Activated naive CD4-positive, alpha-beta T cell treated with anti-CD3 and anti-CD28 coated beads for 36 hours (primary cell): ENCODE results near the gene THSD4. TPM values are rescaled to one million over a fixed set of nuclear protein-coding genes. Genes with fewer than 3 reads are reported as not detected.
"Not testable (repeated sequence)": the region's sequence is repeated elsewhere in the genome, so short reads cannot be mapped to it uniquely, and the experiment has no call there.

ENCODE experiments used
- CTCF ChIA-PET: fragments of 350-600 bp; sonication (Branson Sonifier 250); formaldehyde crosslinking; loops from one replicate; lab custom pipeline; 2021; ENCODE audit warnings: antibody characterized with exemption; lab: Charles Lee
- DNase-seq: peaks from one replicate; pipeline ENCODE4 v3.0.0-alpha.2; 2020
- H3K27ac Mint-ChIP-seq: one replicate; pipeline ENCODE4 v1.8.0; 2021; ENCODE audit warnings: mild to moderate bottlenecking, mixed read lengths
- H3K27me3 Mint-ChIP-seq: one replicate; pipeline ENCODE4 v1.8.0; 2021; ENCODE audit warnings: low read depth, mixed read lengths
- H3K36me3 Mint-ChIP-seq: one replicate; pipeline ENCODE4 v1.8.0; 2021; ENCODE audit warnings: low read depth, mixed read lengths
- H3K4me1 Mint-ChIP-seq: one replicate; pipeline ENCODE4 v1.8.0; 2021; ENCODE audit warnings: low read depth, mixed read lengths
- H3K4me3 Mint-ChIP-seq: one replicate; pipeline ENCODE4 v1.8.0; 2021; ENCODE audit warnings: mild to moderate bottlenecking, moderate library complexity, mixed read lengths
- H3K9me3 Mint-ChIP-seq: one replicate; pipeline ENCODE4 v1.8.0; 2021; ENCODE audit warnings: mixed read lengths
- intact Hi-C: fragments of 100-400 bp; cut with micrococcal nuclease; formaldehyde crosslinking; loops from one replicate; pipeline ENCODE4 v1.15.1; 2023
- total RNA-seq, 2 experiments: library from RNA; stranded (reverse); gene quantifications; one replicate each; pipeline ENCODE4 v1.2.3, GENCODE V29; 2021

Gene THSD4
- total RNA-seq, 2 experiments from 2014 or later, result not detected

DNA sequence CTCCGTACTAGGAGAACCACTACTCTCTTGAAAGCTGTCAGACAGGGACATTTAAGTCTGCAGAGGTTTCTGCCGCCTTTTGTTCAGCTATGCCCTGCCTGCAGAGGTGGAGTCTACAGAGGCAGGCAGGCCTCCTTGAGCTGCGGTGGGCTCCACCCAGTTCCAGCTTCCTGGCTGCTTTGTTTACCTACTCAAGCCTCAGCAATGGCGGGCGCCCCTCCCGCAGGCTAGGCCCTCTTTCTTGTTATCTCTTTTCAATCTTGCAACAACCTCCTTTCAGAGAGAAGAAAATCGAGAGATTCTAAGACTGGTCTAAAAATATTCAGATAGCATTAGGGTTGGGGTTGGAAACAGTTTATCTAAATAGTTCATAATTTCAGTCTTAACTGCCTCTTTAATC, 257.5 kb downstream of the THSD4 start:
- H3K36me3 Mint-ChIP-seq, CTCF ChIA-PET, H3K4me3 Mint-ChIP-seq, H3K27me3 Mint-ChIP-seq, intact Hi-C loops: not testable (repeated sequence)
- Mint-ChIP-seq H3K4me1 (peaks cover 25% of the 10 kb centered on the region), H3K27ac (peak overlapping the region; percentile 68), H3K9me3 (peaks cover 18% of the 10 kb centered on the region)
- peak; percentile 25 for DNase-seq

DNA sequence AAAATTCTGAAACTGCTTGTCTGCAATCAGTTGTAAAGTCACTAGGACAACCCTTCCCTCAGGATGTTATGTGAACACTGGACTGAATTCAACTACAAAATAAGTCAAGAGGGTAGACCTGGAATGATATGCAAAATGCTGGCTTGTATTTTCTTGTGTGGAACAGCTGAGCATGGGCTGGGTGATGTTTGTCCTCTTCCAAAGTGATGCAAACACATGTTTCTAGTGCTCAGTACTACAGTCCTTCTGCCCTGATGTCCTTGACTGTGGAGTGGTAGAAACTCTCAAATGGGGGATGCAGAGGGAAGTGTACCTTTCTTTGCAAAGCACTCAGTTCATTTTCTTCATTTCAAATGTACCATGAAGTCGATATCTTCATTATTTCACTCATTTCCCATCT, 258.6 kb downstream of the THSD4 start:
- no peak for DNase-seq
- peaks cover 18% of the 10 kb centered on the region for H3K9me3 Mint-ChIP-seq
- no peak overlapping the region for H3K4me3 Mint-ChIP-seq
- peaks cover 25% of the 10 kb centered on the region for H3K4me1 Mint-ChIP-seq
- H3K36me3 Mint-ChIP-seq, result no peaks in the 10 kb centered on the region
- intact Hi-C loops, result no loop called here
- H3K27me3 Mint-ChIP-seq, result no peaks in the 10 kb centered on the region
- CTCF ChIA-PET, result no interaction called here
- H3K27ac Mint-ChIP-seq, result no peak overlapping the region

DNA sequence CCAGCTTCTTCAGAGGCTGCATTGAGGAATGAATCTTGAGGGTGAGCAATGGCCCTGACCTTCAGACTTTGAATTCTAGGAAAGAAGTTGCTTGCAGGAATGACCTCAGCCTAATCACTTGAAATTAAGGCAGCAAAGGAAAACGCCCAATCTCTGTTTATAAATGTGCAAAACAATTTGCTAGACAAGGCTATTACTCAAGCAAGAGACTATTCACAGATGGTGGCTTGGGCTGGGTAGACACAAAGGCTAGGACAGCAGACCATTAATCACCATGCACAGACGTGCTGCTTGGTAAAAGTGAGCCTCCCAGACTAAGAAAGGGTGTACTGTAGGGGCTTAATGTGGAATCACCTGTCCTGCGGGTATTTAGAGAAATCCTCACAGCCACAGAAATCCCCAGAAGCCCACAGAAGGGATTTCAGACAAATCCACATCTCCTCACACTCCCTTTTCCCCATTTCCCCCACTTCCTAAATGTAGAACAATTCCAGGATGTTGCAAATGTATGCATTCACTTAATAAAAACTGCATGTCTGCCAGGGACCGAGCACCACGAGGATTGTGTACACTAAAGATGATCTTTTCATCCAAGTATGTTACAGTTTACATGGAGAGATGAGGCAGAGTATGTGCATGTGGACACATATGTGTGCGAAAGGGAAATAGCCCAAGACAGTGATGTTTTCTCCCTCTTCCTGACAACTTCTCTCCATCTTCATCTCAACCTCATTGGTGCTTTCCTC, 259.5 kb downstream of the THSD4 start:
- peaks cover 25% of the 10 kb centered on the region for H3K4me1 Mint-ChIP-seq
- no peaks in the 10 kb centered on the region for H3K36me3 Mint-ChIP-seq
- H3K27me3 Mint-ChIP-seq, result no peaks in the 10 kb centered on the region
- no peak overlapping the region for H3K4me3 Mint-ChIP-seq
- H3K9me3 Mint-ChIP-seq, result peaks cover 16% of the 10 kb centered on the region
- intact Hi-C loops, result no loop called here
- CTCF ChIA-PET, result no interaction called here
- DNase-seq, result no peak
- no peak overlapping the region for H3K27ac Mint-ChIP-seq

DNA sequence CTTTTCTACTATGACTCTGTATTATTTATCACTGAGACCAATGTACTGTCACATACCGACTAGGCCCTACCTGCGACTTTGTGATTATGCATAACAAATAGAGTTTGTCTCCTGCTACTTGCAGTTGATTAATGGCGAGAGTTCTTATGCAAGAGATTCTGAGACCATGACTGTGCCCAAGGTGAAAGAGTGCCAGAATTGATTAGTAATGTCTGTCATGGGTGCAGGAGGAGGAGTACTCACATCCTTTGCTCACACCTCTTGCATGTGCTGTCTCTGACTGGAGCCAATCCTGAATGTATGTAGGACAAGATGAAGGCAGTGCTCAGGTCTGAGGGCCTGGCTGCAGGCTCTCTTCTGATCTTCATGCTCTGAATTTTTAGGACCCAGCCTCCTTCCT, 260.7 kb downstream of the THSD4 start:
- Mint-ChIP-seq H3K27me3 (no peaks in the 10 kb centered on the region), H3K9me3 (peaks cover 7% of the 10 kb centered on the region), H3K27ac (no peak overlapping the region), H3K36me3 (no peaks in the 10 kb centered on the region), H3K4me1 (peaks cover 25% of the 10 kb centered on the region), H3K4me3 (no peak overlapping the region)
- CTCF ChIA-PET, result no interaction called here
- intact Hi-C loops, result no loop called here
- no peak for DNase-seq

DNA sequence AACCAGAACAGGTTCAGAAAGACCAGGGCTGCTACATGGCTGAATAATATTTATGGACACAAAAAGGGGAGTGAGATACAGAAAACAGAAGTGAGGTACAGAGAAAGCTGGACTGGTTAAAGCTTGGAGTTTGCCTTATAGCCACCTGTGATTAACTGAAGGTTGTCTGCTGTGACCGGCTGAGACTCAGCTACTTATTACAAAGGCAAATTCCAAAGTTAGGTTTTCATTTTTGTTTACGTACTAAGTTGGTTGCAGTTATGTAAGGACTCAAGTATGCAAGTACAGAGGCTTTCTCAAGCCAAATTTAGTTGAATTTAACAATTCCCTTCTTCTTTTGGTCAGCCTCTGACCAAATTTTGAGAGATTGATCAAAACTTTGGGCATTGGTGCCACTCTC, 264.6 kb downstream of the THSD4 start:
- Mint-ChIP-seq H3K4me1 (peaks cover 4% of the 10 kb centered on the region), H3K9me3 (no peaks in the 10 kb centered on the region), H3K27ac (no peak overlapping the region), H3K4me3 (no peak overlapping the region), H3K36me3 (no peaks in the 10 kb centered on the region), H3K27me3 (no peaks in the 10 kb centered on the region)
- DNase-seq, result no peak
- CTCF ChIA-PET, result interaction anchor here (0.6 kb wide), 1 partner anchor 776 kb away, joined by 4 read pairs; no protein-coding TSS in a partner anchor
- intact Hi-C loops, result no loop called here

DNA sequence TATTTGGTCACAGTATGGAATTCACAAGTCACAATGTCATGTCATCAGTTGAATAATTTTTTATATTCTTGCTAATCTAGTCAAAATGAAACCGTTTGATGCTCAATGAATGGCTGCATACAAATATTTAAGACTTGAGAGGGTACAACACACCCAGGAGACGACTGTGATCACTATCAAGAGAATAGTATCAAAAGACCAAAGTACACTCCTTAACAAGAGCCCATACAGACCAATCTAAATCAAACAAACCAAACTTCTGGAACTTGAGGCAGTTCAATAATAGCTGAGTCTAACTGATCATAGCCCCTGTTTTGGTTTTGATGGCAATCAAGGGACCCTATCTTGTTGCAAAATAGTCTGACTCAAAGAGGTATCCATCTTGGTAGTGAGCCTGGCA, 265.1 kb downstream of the THSD4 start:
- Mint-ChIP-seq H3K27ac (no peak overlapping the region), H3K4me1 (peaks cover 1% of the 10 kb centered on the region), H3K27me3 (no peaks in the 10 kb centered on the region), H3K4me3 (no peak overlapping the region), H3K9me3 (no peaks in the 10 kb centered on the region), H3K36me3 (no peaks in the 10 kb centered on the region)
- intact Hi-C loops, result no loop called here
- CTCF ChIA-PET, result no interaction called here
- no peak for DNase-seq

DNA sequence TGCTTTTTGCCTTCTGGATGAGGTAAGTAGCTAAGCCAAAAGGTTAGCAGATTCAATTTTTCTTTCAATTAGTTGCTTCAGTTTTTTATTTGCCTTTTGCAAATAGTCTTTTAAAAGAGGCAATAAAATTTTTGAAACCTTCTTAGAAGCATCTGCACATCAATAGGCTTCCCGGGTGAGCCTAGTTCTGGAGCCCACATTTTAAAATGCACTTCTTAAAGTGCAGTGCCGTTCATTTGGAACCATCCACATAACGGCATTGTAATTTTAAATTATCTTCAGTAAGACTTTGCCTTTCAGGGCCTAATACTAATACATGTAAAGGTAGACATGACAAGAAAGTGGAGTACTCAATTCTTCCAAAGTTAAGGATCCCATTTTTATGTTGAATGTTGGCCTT, 269.2 kb downstream of the THSD4 start:
- Mint-ChIP-seq H3K27ac (no peak overlapping the region), H3K27me3 (peaks cover 9% of the 10 kb centered on the region), H3K9me3 (peaks cover 6% of the 10 kb centered on the region), H3K36me3 (no peaks in the 10 kb centered on the region), H3K4me3 (no peak overlapping the region), H3K4me1 (peaks cover 8% of the 10 kb centered on the region)
- DNase-seq, result no peak
- intact Hi-C loops, result no loop called here
- CTCF ChIA-PET, result interaction anchor here (0.7 kb wide), 1 partner anchor 56 kb away, joined by 3 read pairs; no protein-coding TSS in a partner anchor

DNA sequence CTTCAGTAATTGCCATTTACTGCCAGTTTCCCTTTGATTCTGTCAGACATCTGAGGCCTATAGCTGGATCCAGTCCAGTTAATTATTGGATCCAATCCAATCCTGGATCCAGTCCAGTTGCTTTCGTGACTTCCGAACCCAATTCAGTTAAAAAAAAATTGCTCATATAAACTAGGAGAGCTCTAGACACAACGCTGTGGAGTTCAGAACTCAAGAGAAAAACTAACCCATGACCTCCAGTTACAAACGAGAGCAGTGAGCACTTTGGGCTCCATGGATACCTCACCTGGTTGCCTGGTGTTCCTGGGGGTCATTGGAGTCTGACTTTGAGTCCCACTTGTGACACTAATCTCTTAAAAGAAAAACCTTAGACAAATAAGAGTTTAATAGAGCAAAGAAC, 269.8 kb downstream of the THSD4 start:
- intact Hi-C loops, result no loop called here
- Mint-ChIP-seq H3K9me3 (peaks cover 6% of the 10 kb centered on the region), H3K27ac (no peak overlapping the region), H3K36me3 (no peaks in the 10 kb centered on the region), H3K27me3 (peaks cover 9% of the 10 kb centered on the region), H3K4me3 (no peak overlapping the region), H3K4me1 (peaks cover 8% of the 10 kb centered on the region)
- no peak for DNase-seq
- CTCF ChIA-PET, result interaction anchor here (0.7 to 2.4 kb wide), 3 partner anchors 27 to 56 kb away, joined by 3 to 19 read pairs (median 3); no protein-coding TSS in a partner anchor

DNA sequence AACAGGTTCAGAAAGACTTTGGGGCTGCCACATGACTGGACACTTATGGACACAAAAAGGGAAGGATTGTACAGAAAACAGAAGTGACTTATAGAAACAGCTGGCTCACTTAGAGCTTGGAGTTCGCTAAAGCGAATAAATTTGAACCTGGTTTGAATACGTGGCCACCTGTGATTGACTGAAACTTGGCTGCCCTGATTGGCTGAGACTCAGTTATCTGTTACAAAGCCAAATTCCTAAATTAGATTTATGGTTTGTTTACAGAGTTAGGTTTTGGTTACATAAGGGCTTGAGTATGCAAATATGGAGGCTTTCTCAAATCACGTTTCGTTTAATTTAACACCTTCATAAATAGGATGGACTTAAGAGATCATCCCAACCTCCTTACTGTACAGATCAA, 270.2 kb downstream of the THSD4 start:
- no peaks in the 10 kb centered on the region for H3K36me3 Mint-ChIP-seq
- no peak overlapping the region for H3K27ac Mint-ChIP-seq
- peaks cover 6% of the 10 kb centered on the region for H3K9me3 Mint-ChIP-seq
- intact Hi-C loops, result no loop called here
- no peak overlapping the region for H3K4me3 Mint-ChIP-seq
- no peak for DNase-seq
- CTCF ChIA-PET, result interaction anchor here (1.3 to 2.4 kb wide), 3 partner anchors 26 to 59 kb away, joined by 3 to 19 read pairs (median 12); no protein-coding TSS in a partner anchor
- peaks cover 11% of the 10 kb centered on the region for H3K27me3 Mint-ChIP-seq
- H3K4me1 Mint-ChIP-seq, result peaks cover 8% of the 10 kb centered on the region

DNA sequence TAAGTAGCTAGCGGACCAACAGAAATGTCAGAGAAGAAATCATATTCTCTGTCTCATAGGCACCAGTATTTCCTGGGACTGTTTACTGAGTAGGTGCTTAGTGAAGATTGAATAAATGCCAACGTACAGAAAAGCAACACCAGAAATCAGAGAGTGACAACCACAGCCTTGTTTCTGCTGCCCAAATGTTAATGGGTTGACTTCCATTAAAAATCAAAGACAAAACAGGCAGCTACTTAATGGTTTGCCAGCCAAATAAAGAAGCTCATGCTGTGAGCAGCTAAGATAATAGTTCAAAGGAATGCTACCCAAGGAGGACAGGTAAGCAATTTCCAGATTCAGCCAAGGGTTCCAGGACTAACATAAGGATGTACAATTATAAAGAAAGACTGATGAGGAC, 270.7 kb downstream of the THSD4 start:
- H3K4me3 Mint-ChIP-seq, result no peak overlapping the region
- H3K9me3 Mint-ChIP-seq, result peaks cover 6% of the 10 kb centered on the region
- CTCF ChIA-PET, result interaction anchor here (0.7 to 2.4 kb wide), 9 partner anchors 8 to 374 kb away, joined by 3 to 19 read pairs (median 4); no protein-coding TSS in a partner anchor
- H3K27me3 Mint-ChIP-seq, result peaks cover 11% of the 10 kb centered on the region
- intact Hi-C loops, result loop anchor here (1.0 kb wide), 1 partner anchor 57 kb away; no protein-coding TSS in a partner anchor
- H3K4me1 Mint-ChIP-seq, result peaks cover 8% of the 10 kb centered on the region
- no peak overlapping the region for H3K27ac Mint-ChIP-seq
- no peak for DNase-seq
- H3K36me3 Mint-ChIP-seq, result no peaks in the 10 kb centered on the region

DNA sequence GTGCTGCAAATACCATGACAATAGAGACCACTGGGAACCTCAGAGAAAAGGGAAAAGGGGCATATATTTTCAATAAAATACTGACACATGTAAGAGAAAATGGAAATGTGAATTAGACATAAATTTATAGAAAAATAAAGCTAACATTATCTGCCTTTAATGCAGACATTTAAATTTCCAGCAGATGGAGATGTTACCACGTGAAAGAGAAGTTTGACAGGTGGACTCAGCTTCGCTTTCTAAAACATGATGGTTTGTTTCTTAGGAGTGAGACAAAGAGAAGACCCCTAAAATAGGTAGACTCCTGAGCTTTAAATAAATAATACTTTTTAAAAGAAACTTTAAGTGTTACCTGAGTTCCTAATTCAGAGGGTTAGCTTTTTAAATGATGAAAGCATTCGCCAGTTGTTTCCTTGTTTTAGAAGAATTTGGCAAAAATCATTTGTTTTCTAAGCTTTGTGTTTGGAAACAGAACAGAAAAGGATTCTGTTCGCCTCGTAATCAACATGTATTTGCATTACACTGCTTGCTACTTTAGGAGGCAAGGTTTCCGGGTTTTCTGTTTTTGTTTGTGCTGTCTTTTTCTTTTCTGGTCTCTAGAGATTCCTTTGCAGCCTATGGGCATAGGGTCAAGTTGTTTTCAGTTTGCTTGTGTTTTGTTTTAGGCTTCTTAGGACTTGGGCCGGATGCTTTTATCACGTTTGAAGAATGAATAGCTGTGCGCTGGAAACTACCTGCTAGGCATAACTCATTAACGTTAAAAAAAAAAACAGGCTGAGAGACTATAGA, 271.4 kb downstream of the THSD4 start:
- H3K27ac Mint-ChIP-seq, result no peak overlapping the region
- no peak for DNase-seq
- H3K36me3 Mint-ChIP-seq, result no peaks in the 10 kb centered on the region
- H3K4me1 Mint-ChIP-seq, result peaks cover 8% of the 10 kb centered on the region
- peaks cover 6% of the 10 kb centered on the region for H3K9me3 Mint-ChIP-seq
- no peak overlapping the region for H3K4me3 Mint-ChIP-seq
- intact Hi-C loops, result loop anchor here (1.0 kb wide), 1 partner anchor 57 kb away; no protein-coding TSS in a partner anchor
- CTCF ChIA-PET, result interaction anchor here (0.7 to 2.4 kb wide), 10 partner anchors 9 to 375 kb away, joined by 3 to 19 read pairs (median 4); partner anchors contain the start of gene THSD4
- H3K27me3 Mint-ChIP-seq, result peaks cover 11% of the 10 kb centered on the region

DNA sequence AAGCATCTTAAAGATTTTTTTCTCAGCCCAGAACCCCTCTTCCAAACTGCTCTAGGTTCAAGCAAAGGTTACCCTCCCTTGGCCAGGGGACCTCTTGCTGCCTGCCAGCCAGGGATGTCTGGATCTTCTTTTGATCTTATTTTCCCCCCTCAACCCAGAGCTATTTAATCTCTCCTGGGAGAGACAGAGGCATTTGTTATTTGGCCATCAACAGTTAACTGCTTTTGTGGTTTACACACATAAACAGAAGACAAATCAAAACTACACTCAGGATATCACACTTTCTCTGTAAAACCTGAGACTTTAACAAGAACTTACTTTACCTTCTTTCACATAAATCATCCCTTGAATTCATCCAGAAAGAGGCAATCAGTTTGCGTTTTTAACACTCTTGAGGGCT, 272.5 kb downstream of the THSD4 start:
- intact Hi-C loops, result no loop called here
- DNase-seq, result no peak
- Mint-ChIP-seq H3K27ac (no peak overlapping the region), H3K4me3 (no peak overlapping the region), H3K36me3 (no peaks in the 10 kb centered on the region), H3K9me3 (peaks cover 6% of the 10 kb centered on the region), H3K27me3 (peaks cover 11% of the 10 kb centered on the region), H3K4me1 (peaks cover 8% of the 10 kb centered on the region)
- CTCF ChIA-PET, result interaction anchor here (1.1 to 2.4 kb wide), 2 partner anchors 53 to 273 kb away, joined by 5 to 19 read pairs; partner anchors contain the start of gene THSD4
